GM15510 (cell line): ENCODE measurements around the gene CACNA2D3.

Experiments
- POLR2A ChIP-seq: IDR thresholded peaks from 3 replicates; pipeline ENCODE4 v1.6.1; 2011; ENCODE audit warnings: borderline replicate concordance; ENCODE audit not compliant: insufficient read length; ENCODE audit errors: extremely low read depth

The CACNA2D3 gene

GRCh38 chr3:54531741-54532140 lies 409.4 kb downstream of the CACNA2D3 start:
- no peak for TF ChIP-seq POLR2A

GRCh38 chr3:54533856-54534255 lies 411.5 kb downstream of the CACNA2D3 start:
- no peak for TF ChIP-seq POLR2A

- TF ChIP-seq POLR2A: no peak
These were observed 413.3 kb downstream of the CACNA2D3 start for GRCh38 chr3:54535619-54536018.

- TF ChIP-seq POLR2A: no peak
These were observed 414.1 kb downstream of the CACNA2D3 start for GRCh38 chr3:54536450-54536849.

GRCh38 chr3:54537506-54537905 lies 415.2 kb downstream of the CACNA2D3 start:
- TF ChIP-seq POLR2A: no peak

GRCh38 chr3:54538346-54538745 lies 416.0 kb downstream of the CACNA2D3 start:
- no peak for TF ChIP-seq POLR2A

- TF ChIP-seq POLR2A: no peak
These were observed 419.0 kb downstream of the CACNA2D3 start for GRCh38 chr3:54541369-54541768.

- TF ChIP-seq POLR2A: no peak
These were observed 421.1 kb downstream of the CACNA2D3 start for GRCh38 chr3:54543446-54543845.

GRCh38 chr3:54547051-54547450 lies 424.7 kb downstream of the CACNA2D3 start:
- TF ChIP-seq POLR2A: no peak

GRCh38 chr3:54547846-54548245 lies 425.5 kb downstream of the CACNA2D3 start:
- no peak for TF ChIP-seq POLR2A

- TF ChIP-seq POLR2A: no peak
These were observed 427.4 kb downstream of the CACNA2D3 start for GRCh38 chr3:54549607-54550220.

- TF ChIP-seq POLR2A: no peak
These were observed 428.0 kb downstream of the CACNA2D3 start for GRCh38 chr3:54550221-54550977.

GRCh38 chr3:54556630-54557029 lies 434.3 kb downstream of the CACNA2D3 start:
- no peak for TF ChIP-seq POLR2A

GRCh38 chr3:54557538-54558428 lies 435.4 kb downstream of the CACNA2D3 start:
- no peak for TF ChIP-seq POLR2A
